Measurements from ENCODE around the gene FSD1.

Gene FSD1

GRCh38 chr19:4300589-4300988 lies 3.8 kb upstream of the FSD1 start:
- no peaks in the 10 kb centered on the region for H3K9me3 ChIP-seq (ENCODE audit: insufficient read depth, low read length)
- no peak overlapping the region for H3K4me2 ChIP-seq (ENCODE audit: low read length)
- TF ChIP-seq CTCF (IDR thresholded peaks at IDR 0.05; ENCODE audit: low read depth, low read length) (no peak), EZH2phosphoT487 (IDR thresholded peaks at IDR 0.05; ENCODE audit: low read depth) (no peak)

GRCh38 chr19:4301590-4302242 lies 2.7 kb upstream of the FSD1 start:
- Histone ChIP-seq H3K4me2 (ENCODE audit: low read length) (no peak overlapping the region), H2AFZ (ENCODE audit: low read depth, low read length) (no peak overlapping the region), H4K20me1 (ENCODE audit: insufficient read depth, low read length) (no peaks in the 10 kb centered on the region), H3K27ac (ENCODE audit: low read length) (no peak overlapping the region), H3K27me3 (ENCODE audit: low read depth, low read length) (no peaks in the 10 kb centered on the region), H3K4me1 (ENCODE audit: low read length) (no peaks in the 10 kb centered on the region), H3K4me3 (ENCODE audit: low read length) (no peak overlapping the region), H3K9ac (ENCODE audit: low read length) (no peak overlapping the region), H3K9me3 (ENCODE audit: insufficient read depth, low read length) (no peaks in the 10 kb centered on the region), H3K79me2 (ENCODE audit: low read length) (no peaks in the 10 kb centered on the region), H3K36me3 (replicated peaks; ENCODE audit: low read depth, low read length) (no peaks in the 10 kb centered on the region)
- no peak for TF ChIP-seq CTCF (IDR thresholded peaks at IDR 0.05; ENCODE audit: low read depth, low read length)
- no peak for TF ChIP-seq EZH2phosphoT487 (IDR thresholded peaks at IDR 0.05; ENCODE audit: low read depth)

More at GRCh38 chr19:4300589-4300988, 3.8 kb upstream of the FSD1 start:
- no peaks in the 10 kb centered on the region for H3K36me3 ChIP-seq (replicated peaks; ENCODE audit: low read depth, low read length)
- H3K27ac ChIP-seq (ENCODE audit: low read length): no peak overlapping the region
- peaks cover 4% of the 10 kb centered on the region; the same call in 1 of the 2 replicates for H3K27me3 ChIP-seq (ENCODE audit: low read depth, low read length)
- no peaks in the 10 kb centered on the region for H3K4me1 ChIP-seq (ENCODE audit: low read length)
- no peaks in the 10 kb centered on the region for H4K20me1 ChIP-seq (ENCODE audit: insufficient read depth, low read length)
- no peak overlapping the region for H3K9ac ChIP-seq (ENCODE audit: low read length)
- no peak overlapping the region for H2AFZ ChIP-seq (ENCODE audit: low read depth, low read length)
- H3K4me3 ChIP-seq (ENCODE audit: low read length): no peak overlapping the region
- no peaks in the 10 kb centered on the region for H3K79me2 ChIP-seq (ENCODE audit: low read length)

GRCh38 chr19:4302243-4302640 lies 2.2 kb upstream of the FSD1 start, which contains the start of gene TMIGD2:
TSS of gene TMIGD2 (minus strand) at chr19:4302389. CDS start at chr19:4302385, 4 bp downstream.
- Histone ChIP-seq H3K27ac (ENCODE audit: low read length) (no peak within 1 kb of the TSS), H3K4me1 (ENCODE audit: low read length) (no peaks in the 10 kb centered on the region), H3K36me3 (replicated peaks; ENCODE audit: low read depth, low read length) (no peaks in the 10 kb centered on the region), H3K79me2 (ENCODE audit: low read length) (no peaks in the 10 kb centered on the region), H3K27me3 (ENCODE audit: low read depth, low read length) (no peaks in the 10 kb centered on the region), H4K20me1 (ENCODE audit: insufficient read depth, low read length) (no peaks in the 10 kb centered on the region), H3K4me3 (ENCODE audit: low read length) (no peak within 1 kb of the TSS), H3K4me2 (ENCODE audit: low read length) (no peak within 1 kb of the TSS), H2AFZ (ENCODE audit: low read depth, low read length) (no peak within 1 kb of the TSS), H3K9ac (ENCODE audit: low read length) (no peak within 1 kb of the TSS), H3K9me3 (ENCODE audit: insufficient read depth, low read length) (no peaks in the 10 kb centered on the region)
- TF ChIP-seq EZH2phosphoT487 (IDR thresholded peaks at IDR 0.05; ENCODE audit: low read depth) (no peak), CTCF (IDR thresholded peaks at IDR 0.05; ENCODE audit: low read depth, low read length) (no peak)

GRCh38 chr19:4303819-4304537 lies 420 bp upstream of the FSD1 start:
- H3K27me3 ChIP-seq (ENCODE audit: low read depth, low read length): no peaks in the 10 kb centered on the region

More at GRCh38 chr19:4303819-4304537, 420 bp upstream of the FSD1 start:
- no peaks in the 10 kb centered on the region for H3K4me1 ChIP-seq (ENCODE audit: low read length)
- no peaks in the 10 kb centered on the region for H3K36me3 ChIP-seq (replicated peaks; ENCODE audit: low read depth, low read length)
- H3K9me3 ChIP-seq (ENCODE audit: insufficient read depth, low read length): no peaks in the 10 kb centered on the region
- peak overlapping the region; percentile 48 for H2AFZ ChIP-seq (ENCODE audit: low read depth, low read length)
- TF ChIP-seq EZH2phosphoT487 (IDR thresholded peaks at IDR 0.05; ENCODE audit: low read depth): no peak
- TF ChIP-seq CTCF (IDR thresholded peaks at IDR 0.05; ENCODE audit: low read depth, low read length): no peak
- H3K4me2 ChIP-seq (ENCODE audit: low read length): peak overlapping the region; percentile 67
- H3K4me3 ChIP-seq (ENCODE audit: low read length): peak overlapping the region; percentile 77
- no peaks in the 10 kb centered on the region for H3K79me2 ChIP-seq (ENCODE audit: low read length)
- H3K9ac ChIP-seq (ENCODE audit: low read length): no peak overlapping the region
- no peaks in the 10 kb centered on the region for H4K20me1 ChIP-seq (ENCODE audit: insufficient read depth, low read length)
- H3K27ac ChIP-seq (ENCODE audit: low read length): no peak overlapping the region

All from OCI-LY3 (cell line).